ENCODE results near the gene CDH12.
"Not testable (repeated sequence)": the region's sequence is repeated elsewhere in the genome, so short reads cannot be mapped to it uniquely, and the experiment has no call there.

CDH12 gene

GRCh38 chr5:22643356-22643755, 209.8 kb downstream of the CDH12 start:
- no peak for DNase-seq

GRCh38 chr5:22631683-22632082, 221.5 kb downstream of the CDH12 start:
- no peak for DNase-seq

GRCh38 chr5:22627029-22627428, 226.1 kb downstream of the CDH12 start:
- DNase-seq: no peak

- no peak for DNase-seq
Observed at GRCh38 chr5:22625451-22625850, 227.7 kb downstream of the CDH12 start.

GRCh38 chr5:22621084-22621483, 232.1 kb downstream of the CDH12 start:
- DNase-seq: no peak

- DNase-seq: no peak
Observed at GRCh38 chr5:22615964-22616363, 237.2 kb downstream of the CDH12 start.

GRCh38 chr5:22614486-22615094, 238.6 kb downstream of the CDH12 start:
- DNase-seq: no peak

GRCh38 chr5:22612928-22613327, 240.2 kb downstream of the CDH12 start:
- no peak for DNase-seq

GRCh38 chr5:22611327-22611726, 241.8 kb downstream of the CDH12 start:
- no peak for DNase-seq

- not testable (repeated sequence) for DNase-seq
Observed at GRCh38 chr5:22607498-22607897, 245.6 kb downstream of the CDH12 start.

- no peak for DNase-seq
Observed at GRCh38 chr5:22605473-22605872, 247.7 kb downstream of the CDH12 start.

GRCh38 chr5:22604711-22605110, 248.4 kb downstream of the CDH12 start:
- DNase-seq: no peak

- no peak for DNase-seq
Observed at GRCh38 chr5:22598796-22599195, 254.3 kb downstream of the CDH12 start.

- no peak for DNase-seq
Observed at GRCh38 chr5:22596404-22596970, 256.7 kb downstream of the CDH12 start.

- DNase-seq: no peak
Observed at GRCh38 chr5:22594491-22594890, 258.7 kb downstream of the CDH12 start.

- DNase-seq: no peak
Observed at GRCh38 chr5:22593592-22593991, 259.6 kb downstream of the CDH12 start.

GRCh38 chr5:22591461-22591860, 261.7 kb downstream of the CDH12 start:
- DNase-seq: no peak

GRCh38 chr5:22590677-22591268, 262.4 kb downstream of the CDH12 start:
- DNase-seq: no peak

- no peak for DNase-seq
Observed at GRCh38 chr5:22577711-22578110, 275.4 kb downstream of the CDH12 start.

GRCh38 chr5:22577006-22577405, 276.1 kb downstream of the CDH12 start:
- no peak for DNase-seq

- DNase-seq: no peak
Observed at GRCh38 chr5:22572941-22573340, 280.2 kb downstream of the CDH12 start.

- DNase-seq: no peak
Observed at GRCh38 chr5:22567983-22568382, 285.2 kb downstream of the CDH12 start.

GRCh38 chr5:22560147-22560546, 293.0 kb downstream of the CDH12 start:
- DNase-seq: no peak

- no peak for DNase-seq
Observed at GRCh38 chr5:22557251-22557650, 295.9 kb downstream of the CDH12 start.

GRCh38 chr5:22554475-22554874, 298.7 kb downstream of the CDH12 start:
- DNase-seq: no peak
